Mucosa of gallbladder (tissue), 1 donor: Measurements from ENCODE around the gene TMEM59. TPM values are rescaled to one million over a fixed set of nuclear protein-coding genes. Genes with fewer than 3 reads are reported as not detected.
"Not testable (repeated sequence)": the region's sequence is repeated elsewhere in the genome, so short reads cannot be mapped to it uniquely, and the experiment has no call there.

Experiments
- DNase-seq: peaks from one replicate; pipeline ENCODE4 v3.0.0-alpha.2; 2020; ENCODE audit warnings: low spot score
- total RNA-seq: library from RNA; stranded (reverse); gene quantifications from one replicate; pipeline ENCODE4 v1.2.1, GENCODE V29; 2021
- donor health status: DM: no; HTN: no; CAD: no.

The TMEM59 gene
- total RNA-seq, 1 donor from 2014 or later: 714 TPM

GRCh38 chr1:54013393-54014008 lies 39.5 kb downstream of the TMEM59 start:
- no peak for DNase-seq

GRCh38 chr1:54012863-54013262 lies 40.1 kb downstream of the TMEM59 start:
- no peak for DNase-seq

- no peak for DNase-seq
These were observed 41.0 kb downstream of the TMEM59 start for GRCh38 chr1:54012008-54012325.

- DNase-seq: no peak
These were observed 41.5 kb downstream of the TMEM59 start for GRCh38 chr1:54011316-54012007.

GRCh38 chr1:54010415-54011117 lies 42.4 kb downstream of the TMEM59 start:
- DNase-seq: no peak

GRCh38 chr1:54009406-54009805 lies 43.6 kb downstream of the TMEM59 start:
- DNase-seq: no peak

GRCh38 chr1:54008876-54009275 lies 44.1 kb downstream of the TMEM59 start:
- no peak for DNase-seq

- no peak for DNase-seq
These were observed 45.4 kb downstream of the TMEM59 start for GRCh38 chr1:54007613-54008012.

- DNase-seq: no peak
These were observed 46.5 kb downstream of the TMEM59 start for GRCh38 chr1:54006508-54006907.

- DNase-seq: no peak
These were observed 48.4 kb downstream of the TMEM59 start for GRCh38 chr1:54004481-54005049.

GRCh38 chr1:54003750-54004480 lies 49.1 kb downstream of the TMEM59 start:
- not testable (repeated sequence) for DNase-seq

GRCh38 chr1:54003249-54003646 lies 49.8 kb downstream of the TMEM59 start:
- no peak for DNase-seq

- no peak for DNase-seq
These were observed 50.3 kb downstream of the TMEM59 start for GRCh38 chr1:54002544-54003248.

GRCh38 chr1:54001591-54001990 lies 51.4 kb downstream of the TMEM59 start:
- no peak for DNase-seq

GRCh38 chr1:53999920-54000319 lies 53.1 kb downstream of the TMEM59 start:
- no peak for DNase-seq

- no peak for DNase-seq
These were observed 54.8 kb downstream of the TMEM59 start for GRCh38 chr1:53998223-53998622.

GRCh38 chr1:53995683-53996082 lies 57.3 kb downstream of the TMEM59 start:
- no peak for DNase-seq

GRCh38 chr1:53994516-53994915 lies 58.5 kb downstream of the TMEM59 start:
- not testable (repeated sequence) for DNase-seq

GRCh38 chr1:53992085-53992874 lies 60.7 kb downstream of the TMEM59 start:
- DNase-seq: no peak

- DNase-seq: no peak
These were observed 65.1 kb downstream of the TMEM59 start for GRCh38 chr1:53987880-53988279.

- no peak for DNase-seq
These were observed 66.5 kb downstream of the TMEM59 start for GRCh38 chr1:53986458-53986857.
